ENCODE measurements around the gene JTB. TPM values are rescaled to one million over a fixed set of nuclear protein-coding genes. Genes with fewer than 3 reads are reported as not detected.
A peak's percentile ranks its signal among the peaks of the same experiment; 100 is the strongest.

JTB gene
- total and polyA plus RNA-seq, 9 of the 15 experiments (the other 6 are each of a cell fraction or from before 2014, with no cell fraction given): 24.7 to 308 (median 151) TPM

DNA sequence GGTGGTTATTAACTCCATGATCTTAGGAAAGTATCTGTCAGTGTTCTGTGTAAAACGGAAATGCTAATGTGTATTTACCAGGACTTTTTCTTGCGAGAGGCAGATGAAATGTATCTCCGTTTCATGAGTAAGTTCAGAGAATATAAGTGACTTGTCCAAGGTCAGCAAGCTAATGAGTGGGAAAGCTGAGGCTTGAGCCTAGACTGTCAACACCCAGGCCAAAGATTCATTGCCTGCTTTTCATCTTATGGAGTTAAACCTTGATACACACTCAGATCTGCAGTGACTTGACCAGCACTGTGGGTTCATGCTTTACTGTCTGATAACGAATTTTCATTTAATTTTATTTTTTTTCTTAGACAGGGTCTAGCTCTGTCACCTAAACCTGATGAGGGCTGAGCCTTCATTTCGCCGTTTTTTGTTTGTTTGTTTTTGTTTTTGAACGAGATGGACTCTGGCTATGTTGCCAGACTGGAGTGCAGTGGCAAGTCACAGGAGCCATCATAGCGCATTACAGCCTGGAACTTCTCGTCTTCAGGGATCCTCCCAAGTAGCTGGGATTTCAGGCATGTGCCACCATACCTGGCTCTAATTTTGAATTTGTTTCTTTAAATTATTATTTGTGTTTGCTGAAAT lies 918 bp upstream of the JTB start (continued):
- peak; percentile 30 for TF ChIP-seq RBM25 (IDR thresholded peaks at IDR 0.05; ENCODE audit: low read depth, low read length, severe bottlenecking)
- TF ChIP-seq SMARCA4 (IDR thresholded peaks at IDR 0.05): no peak
- TF ChIP-seq ZBED1 (IDR thresholded peaks at IDR 0.05): no peak
- TF ChIP-seq, protein P1, sequence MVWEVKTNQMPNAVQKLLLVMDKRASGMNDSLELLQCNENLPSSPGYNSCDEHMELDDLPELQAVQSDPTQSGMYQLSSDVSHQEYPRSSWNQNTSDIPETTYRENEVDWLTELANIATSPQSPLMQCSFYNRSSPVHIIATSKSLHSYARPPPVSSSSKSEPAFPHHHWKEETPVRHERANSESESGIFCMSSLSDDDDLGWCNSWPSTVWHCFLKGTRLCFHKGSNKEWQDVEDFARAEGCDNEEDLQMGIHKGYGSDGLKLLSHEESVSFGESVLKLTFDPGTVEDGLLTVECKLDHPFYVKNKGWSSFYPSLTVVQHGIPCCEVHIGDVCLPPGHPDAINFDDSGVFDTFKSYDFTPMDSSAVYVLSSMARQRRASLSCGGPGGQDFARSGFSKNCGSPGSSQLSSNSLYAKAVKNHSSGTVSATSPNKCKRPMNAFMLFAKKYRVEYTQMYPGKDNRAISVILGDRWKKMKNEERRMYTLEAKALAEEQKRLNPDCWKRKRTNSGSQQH (CRISPR knock-in tag; IDR thresholded peaks at IDR 0.05): 0 out of 2 replicates have a peak, but pooled peaks have one; percentile 52
- TF ChIP-seq, protein P2, sequence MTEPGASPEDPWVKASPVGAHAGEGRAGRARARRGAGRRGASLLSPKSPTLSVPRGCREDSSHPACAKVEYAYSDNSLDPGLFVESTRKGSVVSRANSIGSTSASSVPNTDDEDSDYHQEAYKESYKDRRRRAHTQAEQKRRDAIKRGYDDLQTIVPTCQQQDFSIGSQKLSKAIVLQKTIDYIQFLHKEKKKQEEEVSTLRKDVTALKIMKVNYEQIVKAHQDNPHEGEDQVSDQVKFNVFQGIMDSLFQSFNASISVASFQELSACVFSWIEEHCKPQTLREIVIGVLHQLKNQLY (CRISPR knock-in tag; conservative IDR thresholded peaks at IDR 0.05): no peak
- no peak for TF ChIP-seq PTTG1 (tag; IDR thresholded peaks at IDR 0.05; ENCODE audit: low read depth)
- no peak for TF ChIP-seq SRF (CRISPR knock-in tag; IDR thresholded peaks at IDR 0.05)
- TF ChIP-seq RAD51 (IDR thresholded peaks at IDR 0.05; ENCODE audit: borderline replicate concordance, low read depth): no peak
- TF ChIP-seq ZNF77 (CRISPR knock-in tag; IDR thresholded peaks at IDR 0.05): no peak
- no peak for TF ChIP-seq TAF15 (IDR thresholded peaks at IDR 0.05; ENCODE audit: low read depth, low read length)
- TF ChIP-seq ETV5 (CRISPR knock-in tag; IDR thresholded peaks at IDR 0.05; ENCODE audit: low read depth): no peak
- TF ChIP-seq TEAD1 (CRISPR knock-in tag; IDR thresholded peaks at IDR 0.05): no peak
- no peak for TF ChIP-seq ZNF584 (CRISPR knock-in tag; IDR thresholded peaks at IDR 0.05; ENCODE audit: low read depth)
- TF ChIP-seq, protein P3, sequence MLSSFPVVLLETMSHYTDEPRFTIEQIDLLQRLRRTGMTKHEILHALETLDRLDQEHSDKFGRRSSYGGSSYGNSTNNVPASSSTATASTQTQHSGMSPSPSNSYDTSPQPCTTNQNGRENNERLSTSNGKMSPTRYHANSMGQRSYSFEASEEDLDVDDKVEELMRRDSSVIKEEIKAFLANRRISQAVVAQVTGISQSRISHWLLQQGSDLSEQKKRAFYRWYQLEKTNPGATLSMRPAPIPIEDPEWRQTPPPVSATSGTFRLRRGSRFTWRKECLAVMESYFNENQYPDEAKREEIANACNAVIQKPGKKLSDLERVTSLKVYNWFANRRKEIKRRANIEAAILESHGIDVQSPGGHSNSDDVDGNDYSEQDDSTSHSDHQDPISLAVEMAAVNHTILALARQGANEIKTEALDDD (IDR thresholded peaks at IDR 0.05): 0 out of 2 replicates have a peak, but pooled peaks have one; percentile 17
- TF ChIP-seq POLR3A (IDR thresholded peaks at IDR 0.05; ENCODE audit: borderline replicate concordance, extremely low read depth, insufficient read depth, insufficient read length): no peak
- TF ChIP-seq SIN3B (IDR thresholded peaks at IDR 0.05; ENCODE audit: low read depth): 0 out of 2 replicates have a peak, but pooled peaks have one; percentile 17
- TF ChIP-seq ELF2 (CRISPR knock-in tag; IDR thresholded peaks at IDR 0.05): 0 out of 2 replicates have a peak, but pooled peaks have one; percentile 21
- TF ChIP-seq ARID2 (IDR thresholded peaks at IDR 0.05): peak; percentile 32; the same call in 1 of the 2 replicates
- 0 out of 2 replicates have a peak, but pooled peaks have one; percentile 23 for TF ChIP-seq GATAD2B (IDR thresholded peaks at IDR 0.05; ENCODE audit: borderline replicate concordance)
- peak; percentile 86 for TF ChIP-seq MEIS2 (IDR thresholded peaks at IDR 0.05; ENCODE audit: partially characterized antibody)
- 0 out of 2 replicates have a peak, but pooled peaks have one; percentile 25 for TF ChIP-seq TOE1 (IDR thresholded peaks at IDR 0.05; ENCODE audit: borderline replicate concordance)
- TF ChIP-seq TOE1 (CRISPR knock-in tag; IDR thresholded peaks at IDR 0.05; ENCODE audit: borderline replicate concordance, low read depth): no peak
- TF ChIP-seq RCOR1 (IDR thresholded peaks at IDR 0.05; ENCODE audit: borderline replicate concordance in 1 of 2, low read depth in 2 of 2, low read length in 2 of 2): peak in 1 of 2 experiments; percentile 40; a peak in 1 of 4 replicates
- TF ChIP-seq SREBF2 (CRISPR knock-in tag; IDR thresholded peaks at IDR 0.05): no peak
- TF ChIP-seq IFI16 (CRISPR knock-in tag; IDR thresholded peaks at IDR 0.05): no peak; the same call in 1 of the 2 replicates
- TF ChIP-seq NR3C1 (CRISPR knock-in tag; IDR thresholded peaks at IDR 0.05): no peak
- no peak for TF ChIP-seq NR2C1 (IDR thresholded peaks at IDR 0.05)
- TF ChIP-seq NR2C1 (tag; IDR thresholded peaks at IDR 0.05): no peak
